Stimulated activated CD8-positive, alpha-beta memory T cell treated with anti-CD3 and anti-CD28 coated beads, Interleukin-15, amount 100 ng/mL, for 48 hours (primary cell): Measurements from ENCODE around the gene PUS1.
"Not testable (repeated sequence)": the region's sequence is repeated elsewhere in the genome, so short reads cannot be mapped to it uniquely, and the experiment has no call there.

Source experiments
- DNase-seq, 2 donors: peaks; one replicate each; pipeline ENCODE4 v3.0.0-alpha.2; 2020; ENCODE audit warnings: low read depth in 2 of 2

Gene PUS1

GRCh38 chr12:131959641-131960589 lies 30.8 kb downstream of the PUS1 start:
- no peak for DNase-seq

GRCh38 chr12:131960590-131961325 lies 31.7 kb downstream of the PUS1 start:
- DNase-seq, result not testable (repeated sequence)

- not testable (repeated sequence) for DNase-seq
Observed at GRCh38 chr12:131961328-131961727, 32.3 kb downstream of the PUS1 start.

- DNase-seq, result no peak
Observed at GRCh38 chr12:131962069-131962468, 33.0 kb downstream of the PUS1 start.

GRCh38 chr12:131963381-131963780 lies 34.3 kb downstream of the PUS1 start:
- DNase-seq, result no peak

- no peak for DNase-seq
Observed at GRCh38 chr12:131965073-131965472, 36.0 kb downstream of the PUS1 start.

GRCh38 chr12:131971226-131971625 lies 42.1 kb downstream of the PUS1 start:
- DNase-seq, result no peak

- no peak for DNase-seq
Observed at GRCh38 chr12:131975228-131975627, 46.2 kb downstream of the PUS1 start.

- no peak for DNase-seq
Observed at GRCh38 chr12:131979606-131980005, 50.5 kb downstream of the PUS1 start.

GRCh38 chr12:131980263-131980662 lies 51.2 kb downstream of the PUS1 start:
- DNase-seq, result no peak

GRCh38 chr12:131981388-131981787 lies 52.3 kb downstream of the PUS1 start:
- DNase-seq, result no peak

- no peak for DNase-seq
Observed at GRCh38 chr12:131982041-131982440, 53.0 kb downstream of the PUS1 start.

GRCh38 chr12:131983026-131983425 lies 54.0 kb downstream of the PUS1 start:
- no peak for DNase-seq

- DNase-seq, result no peak
Observed at GRCh38 chr12:131983554-131983953, 54.5 kb downstream of the PUS1 start.

- no peak for DNase-seq
Observed at GRCh38 chr12:131984334-131984733, 55.3 kb downstream of the PUS1 start.

GRCh38 chr12:131985510-131985875 lies 56.4 kb downstream of the PUS1 start:
- DNase-seq, result not testable (repeated sequence)

- no peak for DNase-seq
Observed at GRCh38 chr12:131986361-131986760, 57.3 kb downstream of the PUS1 start.

- no peak for DNase-seq
Observed at GRCh38 chr12:131986910-131987309, 57.8 kb downstream of the PUS1 start.

- DNase-seq, result no peak
Observed at GRCh38 chr12:131987552-131987951, 58.5 kb downstream of the PUS1 start.

- no peak for DNase-seq
Observed at GRCh38 chr12:131988054-131988796, 59.1 kb downstream of the PUS1 start.

- DNase-seq, result no peak
Observed at GRCh38 chr12:131989021-131989420, 59.9 kb downstream of the PUS1 start.
